ENCODE measurements around the gene APBB1IP.

Gene APBB1IP

DNA sequence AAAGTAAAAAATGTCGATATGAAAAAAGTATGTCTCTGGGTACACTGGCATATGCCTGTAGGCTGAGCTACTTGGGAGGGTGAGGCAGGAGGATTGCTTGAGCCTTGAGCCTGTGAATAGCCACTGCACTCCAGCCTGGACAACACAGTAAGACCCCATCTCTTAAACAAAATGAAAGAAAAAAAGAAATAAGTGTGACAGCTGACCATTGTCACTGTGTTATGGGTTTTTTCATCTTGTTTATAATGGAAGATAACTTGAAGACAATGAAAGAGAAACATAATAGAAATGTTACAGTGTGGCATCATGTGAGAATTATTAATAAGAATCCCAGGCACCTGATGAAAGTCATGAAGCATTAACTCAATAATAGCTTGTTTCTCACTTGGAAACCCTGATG lies 75.0 kb downstream of the APBB1IP start:
- DNase-seq = no peak

DNA sequence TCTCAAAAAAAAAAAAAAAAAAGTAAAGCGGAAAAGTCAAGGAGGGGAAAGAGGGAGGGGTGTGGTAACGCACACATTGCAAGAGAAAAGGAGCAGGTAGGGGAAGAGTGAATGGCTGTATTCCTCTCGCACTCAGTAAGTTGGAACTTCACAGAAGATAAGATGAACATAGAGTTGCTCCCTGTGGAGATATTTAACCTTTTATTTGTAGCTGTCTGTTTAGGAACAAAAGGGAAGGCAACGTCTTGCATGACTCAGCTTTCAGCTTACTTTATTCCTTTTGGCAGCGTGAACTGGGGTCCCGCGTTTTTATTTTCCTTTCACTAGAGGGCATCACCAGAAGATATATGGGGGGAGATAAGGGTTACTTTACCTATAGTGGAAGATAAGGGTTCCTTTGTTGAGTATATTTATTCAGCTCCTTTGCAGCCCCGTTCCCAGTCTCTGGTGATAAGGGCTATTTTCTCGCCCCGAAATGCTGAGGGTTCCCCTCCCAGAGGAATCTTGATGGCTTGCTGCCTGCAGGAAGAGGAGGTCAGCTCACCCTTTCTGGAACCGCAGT lies 78.5 kb downstream of the APBB1IP start:
- DNase-seq = no peak

DNA sequence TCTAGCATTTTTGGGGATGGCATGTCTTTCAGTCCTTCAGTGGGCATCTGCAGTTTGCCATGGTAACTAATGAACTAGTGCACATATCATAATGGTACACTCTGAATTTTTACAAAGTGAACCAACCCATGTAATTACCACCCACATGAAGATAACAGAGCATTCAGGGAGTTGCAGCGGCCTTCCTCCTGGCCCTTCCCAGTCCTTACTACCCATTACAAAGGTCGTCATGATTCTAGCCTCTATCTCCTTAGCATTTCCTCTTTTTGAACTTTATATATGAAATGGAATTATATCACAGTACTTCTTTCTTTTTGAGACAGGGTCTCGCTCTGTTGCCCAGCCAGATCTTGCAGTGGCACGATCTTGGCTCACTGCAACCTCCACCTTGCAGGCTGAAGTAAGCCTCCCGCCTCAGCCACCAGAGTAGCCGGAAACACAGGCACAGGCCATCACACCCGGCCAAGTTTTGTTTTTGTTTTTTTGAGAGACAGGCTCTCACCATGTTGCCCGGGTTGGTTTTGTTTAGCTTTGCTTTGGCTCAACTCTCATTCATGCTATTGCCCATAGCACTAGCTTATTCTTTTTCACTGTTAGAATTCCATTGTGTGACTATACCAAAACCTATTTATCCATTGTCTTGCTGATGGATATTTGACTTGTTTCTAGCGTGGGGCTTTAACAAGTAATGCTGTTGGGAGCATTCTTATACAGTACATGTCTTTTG lies 79.2 kb downstream of the APBB1IP start:
- no peak for DNase-seq

DNA sequence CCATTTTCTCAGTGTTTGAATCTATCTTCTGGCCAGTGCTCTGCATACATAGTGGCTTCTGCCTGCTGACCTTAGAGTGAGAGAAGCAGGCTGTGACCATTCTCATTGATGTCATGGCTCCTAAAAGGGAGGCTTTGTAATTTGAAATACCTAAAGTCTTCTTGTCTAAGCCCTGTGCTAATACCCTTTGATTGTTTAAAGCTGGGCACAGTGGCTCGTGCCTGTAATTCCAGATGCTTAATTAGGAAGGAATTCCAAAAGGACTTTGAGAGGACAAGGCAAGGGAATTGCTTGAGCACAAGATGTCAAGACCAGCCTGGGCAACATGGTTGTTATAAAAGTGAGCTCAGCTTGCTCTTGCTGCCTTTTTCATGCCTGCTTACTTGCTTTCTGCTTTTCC lies 81.7 kb downstream of the APBB1IP start:
- no peak for DNase-seq

DNA sequence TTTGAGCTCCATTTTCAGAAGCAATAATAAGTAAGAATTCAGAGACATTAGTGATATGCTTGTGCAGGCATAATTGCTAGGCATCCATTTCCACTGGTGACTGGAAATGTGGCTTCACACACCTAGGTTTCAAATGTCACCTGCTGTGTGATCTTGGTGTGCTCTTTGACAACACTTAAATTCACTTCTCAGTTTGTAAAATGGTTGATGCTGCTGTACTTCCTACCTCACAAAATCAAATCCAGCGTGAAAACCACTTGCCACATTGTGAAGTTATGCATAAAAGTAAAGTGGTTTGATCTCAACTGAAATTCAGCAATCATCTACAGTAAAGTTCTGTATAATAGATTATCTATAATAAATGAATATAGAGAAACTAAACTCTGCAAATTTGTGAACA lies 82.4 kb downstream of the APBB1IP start:
- no peak for DNase-seq

DNA sequence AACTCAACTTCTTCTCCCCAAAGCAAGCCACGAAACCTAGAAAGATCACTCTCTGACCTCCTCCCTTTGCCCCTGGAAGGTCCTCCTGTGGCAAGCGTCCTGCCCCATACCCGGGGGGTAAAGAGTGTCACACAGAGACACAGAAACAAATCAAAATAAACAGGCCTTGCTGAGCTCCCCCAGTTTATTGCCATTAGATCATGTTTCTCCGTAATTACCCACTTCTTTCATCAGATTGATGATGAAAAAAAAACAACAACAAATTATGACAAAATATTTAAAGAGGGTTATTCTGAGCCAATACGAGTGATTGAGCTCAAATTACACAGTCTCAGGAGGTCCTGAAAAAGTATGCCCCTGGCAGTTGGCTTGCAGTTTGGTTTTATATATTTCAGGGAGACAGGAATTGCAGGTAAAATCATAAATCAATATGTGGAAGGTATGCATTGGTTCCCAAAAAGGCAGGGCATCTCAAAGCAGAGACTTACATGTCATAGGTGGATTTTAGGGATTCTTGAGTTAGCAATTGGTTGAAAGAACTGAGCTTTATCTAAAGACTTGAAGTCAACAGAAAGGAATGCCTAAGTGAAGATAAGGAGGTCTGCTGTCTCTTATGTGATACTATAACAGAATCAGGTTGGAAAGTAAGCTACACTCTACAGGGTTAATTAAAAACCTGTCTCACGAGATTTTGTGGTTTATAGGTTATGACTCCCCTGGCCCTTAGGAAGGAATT lies 86.2 kb downstream of the APBB1IP start:
- no peak for DNase-seq

DNA sequence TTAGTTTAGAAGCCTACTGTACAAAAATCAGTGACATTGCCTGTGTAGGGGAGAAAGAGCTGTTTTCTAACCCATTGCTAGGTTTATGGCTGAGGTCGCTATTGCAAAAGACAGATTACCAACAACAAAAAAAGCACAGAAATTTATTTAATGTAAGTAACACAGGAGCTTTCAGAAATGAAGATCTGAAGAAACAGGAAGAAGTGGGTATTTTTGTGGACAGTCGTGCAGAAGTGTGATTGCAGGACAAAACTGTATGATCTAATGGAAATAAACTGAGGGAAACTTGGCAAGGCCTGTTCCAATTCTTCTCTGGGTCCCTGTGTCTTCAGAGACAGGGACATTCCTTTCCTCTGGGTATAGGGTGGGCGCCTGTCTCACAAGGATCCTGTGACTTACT lies 87.4 kb downstream of the APBB1IP start:
- DNase-seq = no peak

DNA sequence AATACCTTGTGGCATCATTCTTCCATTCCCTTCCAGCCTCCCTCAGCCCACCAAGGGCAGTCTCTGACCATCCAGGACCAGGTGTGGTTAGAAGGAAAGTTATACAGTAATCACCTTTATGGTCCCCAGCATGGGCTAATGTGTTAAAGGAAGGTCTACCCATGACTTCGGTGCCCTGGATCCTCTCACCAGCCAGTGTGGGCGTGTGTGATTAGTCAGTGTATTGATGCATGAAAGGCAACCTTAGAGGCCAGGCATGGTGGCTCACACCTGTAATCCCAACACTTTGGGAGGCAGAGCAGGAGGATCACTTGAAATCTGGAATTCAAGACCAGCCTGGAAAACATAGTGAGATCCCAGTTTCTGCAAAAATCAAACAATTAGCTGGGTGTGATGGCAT lies 88.9 kb downstream of the APBB1IP start:
- no peak for DNase-seq

DNA sequence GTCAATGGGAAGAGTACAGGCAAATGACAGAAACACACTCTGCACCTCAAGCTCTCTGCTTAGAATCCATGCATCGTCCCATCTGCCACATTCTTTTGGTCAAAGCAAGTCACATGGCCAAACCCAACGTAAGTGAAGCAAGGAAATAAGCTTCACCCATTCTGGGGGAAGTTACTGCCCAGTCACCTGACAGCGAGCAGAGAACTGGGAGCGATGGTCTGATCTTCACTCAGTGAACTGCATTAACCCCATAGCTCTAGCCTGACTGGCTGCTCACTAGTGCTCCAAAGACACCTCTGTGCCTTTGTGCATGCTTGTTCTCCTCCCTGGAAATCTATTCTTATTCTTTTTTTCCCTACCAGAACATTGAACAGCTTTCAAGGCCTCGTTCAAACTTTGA lies 89.9 kb downstream of the APBB1IP start:
- no peak for DNase-seq

DNA sequence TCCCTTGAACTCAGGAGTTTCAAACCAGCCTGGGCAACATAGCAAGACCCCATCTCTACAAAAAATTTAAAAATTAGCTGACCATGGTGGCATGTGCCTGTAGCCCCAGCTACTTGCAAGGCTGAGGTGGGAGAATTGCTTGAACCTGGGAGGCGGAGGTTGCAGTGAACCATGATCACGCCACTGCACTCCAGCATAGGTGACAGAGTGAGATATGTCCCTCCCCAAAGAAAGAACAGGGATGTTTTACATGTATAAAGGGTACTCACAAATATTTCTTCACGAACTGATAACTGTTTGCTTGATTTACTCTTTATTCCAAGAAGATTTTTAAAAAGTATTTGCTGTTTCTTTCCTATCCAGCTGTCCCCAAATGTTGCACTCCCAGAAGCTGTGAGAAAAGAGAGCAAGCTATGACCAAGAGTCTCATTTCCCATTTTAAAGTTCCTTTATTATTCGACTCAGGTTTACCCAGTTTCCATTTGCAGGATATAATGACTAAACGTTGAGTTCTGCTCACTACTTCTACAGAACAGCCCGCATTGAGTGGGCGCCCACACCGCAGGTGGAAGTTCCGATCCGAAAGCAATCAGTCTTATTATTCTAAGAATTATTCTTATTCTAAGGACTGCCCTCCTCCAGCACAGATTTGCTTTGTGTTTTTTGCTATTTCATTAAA lies 90.7 kb downstream of the APBB1IP start:
- DNase-seq = no peak

DNA sequence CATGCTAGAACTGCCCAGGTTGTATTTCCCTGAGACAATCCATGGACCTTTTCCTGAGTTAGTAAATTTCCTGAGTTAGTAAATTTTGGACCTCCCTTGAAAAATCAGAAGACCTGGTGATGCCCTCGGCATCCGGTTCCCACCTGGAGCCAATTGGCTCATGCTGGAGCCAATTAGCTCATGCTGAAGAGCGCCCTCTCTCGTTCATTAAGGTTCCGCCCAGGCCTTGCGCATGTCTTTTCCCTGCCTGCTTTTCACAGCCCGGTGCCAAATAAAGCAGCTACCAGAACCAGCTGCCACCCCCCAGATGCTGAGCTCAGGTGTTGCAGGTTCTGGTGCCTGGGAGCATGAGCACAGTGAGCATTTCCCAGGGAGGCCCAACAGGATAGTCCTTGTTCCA lies 96.2 kb downstream of the APBB1IP start:
- no peak for DNase-seq

DNA sequence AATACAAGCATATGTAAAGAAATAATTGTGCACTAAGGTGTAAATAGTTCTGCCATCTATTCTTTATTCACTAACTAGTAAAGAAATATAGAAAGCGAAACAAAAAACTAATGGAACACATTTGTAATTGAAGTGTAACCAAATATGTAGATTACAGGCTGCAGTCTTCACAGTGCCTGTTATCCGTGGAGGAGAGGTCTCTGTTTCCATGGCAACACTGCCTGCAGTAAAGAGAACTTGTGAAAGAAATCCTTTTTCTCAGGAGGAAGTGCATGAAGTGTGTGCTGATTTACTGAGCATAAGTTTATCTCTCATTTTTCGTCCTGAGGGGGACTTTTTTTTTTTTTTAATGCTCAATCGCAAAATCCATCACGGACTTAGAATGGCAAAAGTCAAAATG lies 102.5 kb downstream of the APBB1IP start:
- no peak for DNase-seq

DNA sequence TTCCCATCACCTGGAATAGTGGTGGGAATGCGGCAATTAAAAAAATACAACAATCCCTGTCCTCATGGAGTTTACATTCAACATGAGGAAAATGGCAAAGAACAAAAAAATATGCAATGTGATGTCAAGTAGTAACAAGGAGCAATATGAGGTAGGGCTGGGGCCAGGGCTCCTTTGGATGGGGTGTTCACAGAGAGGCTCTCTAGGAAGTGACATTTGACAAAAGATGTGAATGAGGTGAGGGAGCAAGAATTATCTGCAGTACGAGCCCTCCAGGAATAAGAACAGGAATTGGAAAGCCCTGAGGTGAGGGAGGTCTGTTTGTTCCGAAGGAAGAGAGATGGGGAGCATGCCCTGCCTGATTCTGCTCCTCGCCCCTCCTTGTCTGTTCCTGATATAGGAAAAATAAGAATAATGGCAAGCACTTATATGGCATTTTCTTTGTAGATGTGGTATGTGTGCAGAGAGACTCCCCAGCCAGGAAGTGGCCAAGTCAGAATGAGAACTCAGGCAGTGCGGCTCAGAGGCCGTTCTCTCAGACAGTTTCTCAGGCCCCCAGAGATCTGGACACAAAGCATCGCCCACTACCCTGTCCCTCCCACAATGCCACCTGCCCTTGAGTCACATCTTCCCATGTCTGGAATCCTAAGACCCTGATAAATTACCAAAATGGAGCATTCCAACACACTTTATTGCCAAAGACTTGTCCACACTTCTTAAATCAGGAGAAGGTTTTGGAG lies 105.6 kb downstream of the APBB1IP start:
- DNase-seq = no peak

DNA sequence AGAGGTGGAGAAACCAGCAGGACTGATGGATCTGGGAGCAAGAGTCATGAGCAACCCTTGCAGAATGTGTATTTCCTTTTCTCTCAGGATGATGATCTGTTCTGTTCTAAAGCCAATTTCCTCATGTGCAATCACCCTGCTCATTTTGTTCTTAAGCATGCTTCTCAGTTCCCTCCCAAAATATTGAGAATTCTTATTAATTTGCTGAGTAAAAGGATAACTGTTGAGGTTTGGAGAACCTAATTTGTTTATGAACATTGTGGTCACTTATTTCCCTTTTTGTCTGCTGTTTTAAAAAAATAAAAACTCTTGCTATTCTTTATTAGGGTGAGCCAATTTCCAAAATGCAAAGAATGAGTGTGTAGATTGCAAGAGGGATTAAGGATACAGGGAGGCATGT lies 106.8 kb downstream of the APBB1IP start:
- no peak for DNase-seq

DNA sequence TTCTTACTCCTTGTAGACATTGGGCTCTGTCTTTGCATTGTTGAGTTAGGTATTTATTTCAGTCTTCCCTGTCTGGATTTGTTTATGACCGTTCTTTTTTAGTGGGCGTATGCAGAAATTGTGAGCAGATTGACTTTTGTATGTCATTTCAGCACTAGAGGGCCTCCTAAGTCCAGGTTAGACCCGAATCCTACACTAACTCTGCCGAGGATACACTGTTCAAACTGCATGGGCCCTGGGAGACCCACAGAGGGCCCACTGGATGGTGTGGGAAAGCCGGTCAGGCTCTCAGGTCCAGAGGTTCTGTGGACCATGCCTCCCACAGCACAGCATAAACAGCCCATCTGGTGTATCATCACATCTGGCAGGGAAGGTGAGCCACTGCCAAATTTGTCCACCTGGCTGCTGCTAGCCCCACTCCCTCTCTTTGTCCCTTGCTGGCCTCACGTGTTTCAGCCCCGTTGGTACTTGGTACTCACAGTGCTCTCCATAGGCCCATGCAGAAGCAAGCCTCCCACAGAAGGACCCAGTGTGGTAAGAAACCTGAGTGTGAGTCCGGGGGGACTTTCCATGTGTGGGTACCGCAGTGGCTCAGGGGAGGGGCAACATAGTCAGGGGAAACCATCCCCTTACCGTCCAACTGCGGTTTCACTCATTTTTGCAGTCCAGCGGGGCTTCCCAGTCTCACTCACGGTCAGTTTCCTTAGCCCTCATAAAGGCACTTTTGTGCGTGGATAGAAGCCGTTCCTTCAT lies 112.8 kb downstream of the APBB1IP start:
- no peak for DNase-seq

DNA sequence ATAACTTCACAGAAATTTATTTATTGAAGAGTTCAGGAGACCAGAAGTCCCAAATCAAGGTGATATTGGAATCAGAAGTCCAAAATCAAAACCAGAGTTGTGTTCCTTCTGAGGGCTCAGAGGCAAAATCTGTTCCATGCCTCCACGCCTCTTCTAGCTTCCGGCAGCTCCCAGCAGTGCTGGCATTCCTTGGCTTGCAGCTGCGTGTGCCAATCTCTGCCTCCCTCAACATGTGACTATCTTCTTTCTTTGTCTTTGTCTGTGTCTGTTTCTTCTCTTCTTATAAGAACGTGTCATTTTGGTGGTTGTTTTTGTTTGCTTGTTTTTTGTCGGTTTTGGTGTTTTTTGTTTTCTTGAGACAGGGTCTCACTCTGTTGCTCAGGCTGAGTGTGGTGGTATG lies 116.1 kb downstream of the APBB1IP start:
- no peak for DNase-seq

DNA sequence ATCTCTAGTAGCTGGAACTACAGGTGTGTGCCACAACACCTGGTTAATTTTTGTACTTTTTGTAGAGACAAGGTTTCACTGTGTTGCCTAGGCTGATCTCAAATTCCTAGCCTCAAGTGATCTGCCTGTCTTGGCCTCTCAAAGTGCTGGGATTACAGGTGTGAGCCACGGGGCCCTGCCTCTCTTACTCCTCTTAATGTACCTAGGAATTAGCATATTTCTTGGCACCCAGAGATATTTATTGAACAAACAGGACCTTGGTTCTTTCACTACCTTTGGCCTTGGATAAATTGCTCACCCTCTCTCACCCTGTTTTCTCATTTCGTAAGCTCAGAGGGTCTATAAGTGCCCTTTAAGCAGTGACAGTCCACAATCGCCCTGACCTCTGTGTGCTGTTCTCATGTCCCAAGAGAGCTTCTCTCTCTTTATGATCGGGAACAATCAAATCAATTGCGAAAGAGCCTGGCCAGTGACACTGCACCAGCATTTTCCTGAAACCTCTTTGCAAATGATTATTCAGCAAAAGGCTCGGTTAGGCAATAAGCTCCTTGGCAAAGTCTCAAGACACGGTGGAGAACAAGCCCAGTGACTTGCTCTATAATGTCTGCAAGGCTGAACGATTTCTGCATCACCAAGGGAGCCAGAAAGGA lies 117.7 kb downstream of the APBB1IP start:
- no peak for DNase-seq

DNA sequence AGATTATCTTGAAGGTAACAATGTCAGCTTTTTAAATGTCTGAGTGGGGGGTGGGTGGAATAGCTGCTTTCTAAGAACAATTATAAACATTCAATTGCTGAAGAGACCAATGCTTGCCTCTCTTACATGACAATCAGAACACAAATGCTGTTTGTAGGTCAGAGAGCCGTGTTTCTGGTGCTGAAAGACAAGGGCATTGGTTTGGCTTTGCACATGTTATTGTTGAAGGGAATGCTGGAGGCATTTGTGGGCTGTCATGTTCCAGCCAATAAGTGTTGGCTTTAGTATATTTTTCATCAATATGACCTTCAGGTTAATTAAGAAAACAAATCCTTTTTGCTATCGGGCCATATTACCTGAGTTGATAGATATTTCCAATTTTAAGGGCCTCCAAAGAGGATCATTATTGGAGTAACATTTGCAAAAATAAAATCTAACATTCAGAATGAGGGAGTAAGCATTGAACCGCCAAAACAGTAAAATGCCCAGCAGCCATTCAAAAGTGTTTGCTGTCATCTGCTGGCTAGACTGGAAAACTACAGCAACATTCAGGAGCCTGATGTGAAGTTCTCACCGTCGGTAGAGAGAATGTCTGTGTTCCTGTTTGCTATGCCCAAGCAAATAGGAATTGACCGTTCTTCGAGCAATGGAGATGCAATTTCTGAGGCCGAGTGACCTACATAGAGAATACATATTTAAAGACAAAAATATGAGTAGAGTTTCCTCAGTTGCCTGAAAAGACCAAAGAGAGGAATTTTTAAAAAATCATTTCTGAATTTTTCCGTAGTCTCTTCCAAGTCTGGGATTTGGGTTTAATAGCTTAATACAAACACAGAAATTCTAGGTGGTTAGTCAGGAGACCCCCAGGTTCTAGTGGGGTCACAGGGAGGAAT lies 118.9 kb downstream of the APBB1IP start:
- DNase-seq = no peak

DNA sequence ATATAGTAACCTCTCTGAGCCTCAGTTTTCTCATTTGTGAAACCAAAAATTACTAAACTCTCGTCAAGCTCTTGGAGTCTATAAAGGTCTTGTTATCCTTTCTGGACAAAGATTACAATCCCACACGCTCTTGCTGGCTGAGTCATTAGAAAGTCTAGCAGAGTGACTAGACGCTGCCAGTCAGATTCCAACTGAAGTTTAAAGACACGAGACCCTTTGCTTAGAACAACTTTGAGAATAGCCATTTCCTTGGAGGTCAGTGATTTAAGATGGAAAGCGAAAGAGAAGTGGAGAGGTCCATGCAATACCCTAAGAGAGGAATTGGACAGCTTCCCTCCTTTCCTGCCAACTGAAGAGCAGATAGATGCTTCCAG lies 119.5 kb downstream of the APBB1IP start:
- DNase-seq = no peak

DNA sequence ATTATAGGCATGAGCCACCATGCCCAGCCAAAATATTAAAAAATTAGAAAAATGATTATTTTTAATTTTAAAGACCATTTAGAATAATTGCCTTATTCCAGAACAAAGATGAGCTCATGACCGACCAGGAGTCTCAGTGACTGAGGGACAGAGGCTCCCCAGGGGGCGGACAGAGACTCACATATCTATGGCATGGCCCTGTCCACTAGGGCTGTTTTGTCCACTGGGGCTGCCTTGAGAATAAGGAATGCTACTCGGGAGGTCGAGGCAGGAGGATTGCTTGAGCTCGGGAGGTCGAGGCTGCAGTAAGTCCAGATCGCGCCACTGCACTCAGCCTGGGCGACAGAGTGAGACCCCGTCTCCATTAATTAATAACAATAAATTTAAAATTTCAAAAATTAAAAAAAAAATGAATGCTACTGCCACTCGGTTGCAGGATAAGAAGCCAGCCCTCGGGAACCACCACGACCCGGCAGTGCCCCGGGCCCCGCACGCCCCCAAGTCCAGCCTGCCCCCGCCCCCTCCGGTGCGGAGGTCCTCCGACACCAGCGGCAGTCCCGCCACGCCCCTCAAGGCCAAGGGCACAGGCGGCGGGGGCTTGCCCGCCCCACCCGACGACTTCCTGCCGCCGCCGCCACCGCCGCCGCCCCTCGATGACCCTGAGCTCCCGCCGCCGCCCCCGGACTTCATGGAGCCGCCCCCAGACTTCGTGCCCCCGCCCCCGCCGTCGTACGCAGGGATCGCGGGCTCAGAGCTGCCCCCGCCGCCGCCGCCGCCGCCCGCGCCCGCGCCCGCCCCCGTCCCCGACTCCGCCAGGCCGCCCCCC lies 128.6 kb downstream of the APBB1IP start:
- no peak for DNase-seq
